RWPE2 (cell line): ENCODE results near the gene MBD3.

Source experiments
- ATAC-seq: fragments of 200-7000 bp; cut with Tn5 transposase; 3 replicates; pipeline ENCODE4 v1.9.1; 2021; ENCODE audit warnings: low read depth
- DNase-seq: peaks from one replicate; pipeline ENCODE4 v3.0.0-alpha.2; 2020; ENCODE audit warnings: low spot score
- H3K27ac ChIP-seq: fragments of 450-650 bp; 2 replicates; pipeline ENCODE4 v1.5.1; 2017; ENCODE audit warnings: mild to moderate bottlenecking; ENCODE audit not compliant: poor library complexity, severe bottlenecking
- H3K27me3 ChIP-seq: fragments of 250-450 bp; sonication (Bioruptor Pico); 2 replicates; pipeline ENCODE4 v1.5.1; 2021; ENCODE audit warnings: mild to moderate bottlenecking, moderate library complexity; ENCODE audit not compliant: insufficient read depth, poor library complexity, severe bottlenecking
- H3K36me3 ChIP-seq: fragments of 250-450 bp; sonication (Bioruptor Pico); 2 replicates; pipeline ENCODE4 v1.5.1; 2020; ENCODE audit warnings: low read depth, mild to moderate bottlenecking, moderate library complexity
- H3K4me1 ChIP-seq: fragments of 250-450 bp; sonication (Bioruptor Pico); 2 replicates; pipeline ENCODE4 v1.5.1; 2021; ENCODE audit warnings: mild to moderate bottlenecking, moderate library complexity; ENCODE audit not compliant: insufficient read depth, poor library complexity, severe bottlenecking
- H3K4me3 ChIP-seq: fragments of 250-450 bp; sonication (Bioruptor Pico); 2 replicates; pipeline ENCODE4 v1.5.1; 2021; ENCODE audit warnings: mild to moderate bottlenecking, moderate library complexity; ENCODE audit not compliant: severe bottlenecking
- H3K9me3 ChIP-seq: fragments of 250-450 bp; sonication (Bioruptor Pico); 2 replicates; pipeline ENCODE4 v1.5.1; 2021; ENCODE audit warnings: mild to moderate bottlenecking, moderate library complexity; ENCODE audit not compliant: severe bottlenecking
- CTCF ChIP-seq: fragments of 450-650 bp; IDR thresholded peaks from one replicate; pipeline ENCODE4 v1.5.1; 2017; ENCODE audit warnings: mild to moderate bottlenecking, moderate library complexity; ENCODE audit not compliant: poor library complexity, severe bottlenecking

The MBD3 gene

GRCh38 chr19:1560286-1560882 lies 32.3 kb downstream of the MBD3 start:
- no peak for TF ChIP-seq CTCF
- no peak for DNase-seq
- H3K9me3 ChIP-seq: no peaks in the 10 kb centered on the region
- 0 out of 2 replicates have a peak, but pooled peaks cover 5% of the 10 kb centered on the region for H3K36me3 ChIP-seq
- H3K4me3 ChIP-seq: no peak overlapping the region
- no peaks in the 10 kb centered on the region for H3K4me1 ChIP-seq
- ATAC-seq: no peak
- H3K27ac ChIP-seq: no peak overlapping the region
- no peaks in the 10 kb centered on the region for H3K27me3 ChIP-seq

- ATAC-seq: no peak
- no peak overlapping the region for H3K27ac ChIP-seq
- no peaks in the 10 kb centered on the region for H3K36me3 ChIP-seq
- no peaks in the 10 kb centered on the region for H3K9me3 ChIP-seq
- TF ChIP-seq CTCF: no peak
- no peak for DNase-seq
- H3K4me3 ChIP-seq: no peak overlapping the region
- H3K27me3 ChIP-seq: no peaks in the 10 kb centered on the region
- no peaks in the 10 kb centered on the region for H3K4me1 ChIP-seq
These were observed 34.1 kb downstream of the MBD3 start for GRCh38 chr19:1558552-1558951.

- ATAC-seq: no peak
- H3K36me3 ChIP-seq: no peaks in the 10 kb centered on the region
- no peak for TF ChIP-seq CTCF
- no peaks in the 10 kb centered on the region for H3K9me3 ChIP-seq
- DNase-seq: no peak
- no peak overlapping the region for H3K27ac ChIP-seq
- H3K4me1 ChIP-seq: no peaks in the 10 kb centered on the region
- H3K4me3 ChIP-seq: no peak overlapping the region
- no peaks in the 10 kb centered on the region for H3K27me3 ChIP-seq
These were observed 36.1 kb downstream of the MBD3 start for GRCh38 chr19:1556390-1557070.

GRCh38 chr19:1555487-1556389 lies 36.9 kb downstream of the MBD3 start:
- Histone ChIP-seq H3K27me3 (no peaks in the 10 kb centered on the region), H3K9me3 (no peaks in the 10 kb centered on the region), H3K4me3 (no peak overlapping the region), H3K27ac (no peak overlapping the region), H3K36me3 (no peaks in the 10 kb centered on the region), H3K4me1 (no peaks in the 10 kb centered on the region)
- DNase-seq: no peak
- no peak for ATAC-seq
- TF ChIP-seq CTCF: no peak
